ENCODE data around the gene TEX13C.

Gene TEX13C

GRCh38 chrX:125289209-125289608, 30.5 kb upstream of the TEX13C start:
- no peak overlapping the region for H3K9ac ChIP-seq (ENCODE audit: low read depth, low read length)
- H3K79me2 ChIP-seq (ENCODE audit: insufficient read depth, low read length) = no peaks in the 10 kb centered on the region
- H3K4me1 ChIP-seq (ENCODE audit: insufficient read depth, low read length) = no peaks in the 10 kb centered on the region
- no peaks in the 10 kb centered on the region for H3K36me3 ChIP-seq (ENCODE audit: insufficient read depth, low read length)
- H3K4me3 ChIP-seq (ENCODE audit: low read depth in 1 of 2, low read length in 2 of 2) = no peak overlapping the region
- no peak overlapping the region for H2AFZ ChIP-seq (ENCODE audit: low read depth, low read length)
- DNase-seq = no peak
- H3K27me3 ChIP-seq (ENCODE audit: insufficient read depth, low read length, poor library complexity) = no peaks in the 10 kb centered on the region
- H3K27ac ChIP-seq (ENCODE audit: low read length) = no peak overlapping the region
- no peaks in the 10 kb centered on the region for H4K20me1 ChIP-seq (ENCODE audit: insufficient read depth, low read length)
- ATAC-seq (ENCODE audit: insufficient read depth, low read depth) = no peak
- H3K4me2 ChIP-seq (ENCODE audit: insufficient read depth, low read length) = no peak overlapping the region
- no peak for TF ChIP-seq CTCF (IDR thresholded peaks at IDR 0.05; ENCODE audit: borderline replicate concordance, extremely low read depth, low read length, poor library complexity, severe bottlenecking)
- TF ChIP-seq EZH2 (IDR thresholded peaks at IDR 0.05; ENCODE audit: borderline replicate concordance, low read depth, low read length, severe bottlenecking) = no peak
- no peaks in the 10 kb centered on the region for H3K9me3 ChIP-seq (ENCODE audit: insufficient read depth, low read length, severe bottlenecking)

DNA sequence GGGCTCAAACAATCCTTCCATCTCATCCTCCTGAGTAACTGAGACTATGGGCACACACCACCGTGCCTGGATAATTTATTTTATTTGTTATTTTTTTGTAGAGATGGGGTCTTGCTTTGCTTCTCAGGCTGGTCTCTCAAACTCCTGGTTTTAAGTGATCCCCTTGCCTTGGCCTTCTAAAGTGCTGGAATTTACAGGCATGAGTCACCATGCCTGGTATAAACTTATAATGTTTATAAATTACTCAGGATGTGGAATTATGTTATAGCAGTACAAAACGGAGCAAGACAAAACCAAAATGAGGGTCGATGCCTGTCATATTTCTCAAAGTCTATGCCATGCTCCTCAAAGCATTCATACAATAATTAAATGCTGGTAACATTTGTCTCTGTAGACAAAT, 29.8 kb upstream of the TEX13C start:
- H3K4me1 ChIP-seq (ENCODE audit: insufficient read depth, low read length) = no peaks in the 10 kb centered on the region
- H3K79me2 ChIP-seq (ENCODE audit: insufficient read depth, low read length) = no peaks in the 10 kb centered on the region
- H3K36me3 ChIP-seq (ENCODE audit: insufficient read depth, low read length) = no peaks in the 10 kb centered on the region
- DNase-seq (no peak), ATAC-seq (ENCODE audit: insufficient read depth, low read depth) (no peak)
- H2AFZ ChIP-seq (ENCODE audit: low read depth, low read length) = no peak overlapping the region
- no peak overlapping the region for H3K4me2 ChIP-seq (ENCODE audit: insufficient read depth, low read length)
- no peaks in the 10 kb centered on the region for H3K9me3 ChIP-seq (ENCODE audit: insufficient read depth, low read length, severe bottlenecking)
- H3K27me3 ChIP-seq (ENCODE audit: insufficient read depth, low read length, poor library complexity) = no peaks in the 10 kb centered on the region
- H3K4me3 ChIP-seq (ENCODE audit: low read depth in 1 of 2, low read length in 2 of 2) = no peak overlapping the region
- H4K20me1 ChIP-seq (ENCODE audit: insufficient read depth, low read length) = no peaks in the 10 kb centered on the region
- TF ChIP-seq CTCF (IDR thresholded peaks at IDR 0.05; ENCODE audit: borderline replicate concordance, extremely low read depth, low read length, poor library complexity, severe bottlenecking) (no peak), EZH2 (IDR thresholded peaks at IDR 0.05; ENCODE audit: borderline replicate concordance, low read depth, low read length, severe bottlenecking) (no peak)
- H3K9ac ChIP-seq (ENCODE audit: low read depth, low read length) = no peak overlapping the region
- H3K27ac ChIP-seq (ENCODE audit: low read length) = no peak overlapping the region

- ATAC-seq (ENCODE audit: insufficient read depth, low read depth) (no peak), DNase-seq (no peak)
- Histone ChIP-seq H3K4me1 (ENCODE audit: insufficient read depth, low read length) (no peaks in the 10 kb centered on the region), H4K20me1 (ENCODE audit: insufficient read depth, low read length) (no peaks in the 10 kb centered on the region), H3K36me3 (ENCODE audit: insufficient read depth, low read length) (no peaks in the 10 kb centered on the region), H3K9ac (ENCODE audit: low read depth, low read length) (no peak overlapping the region), H3K4me2 (ENCODE audit: insufficient read depth, low read length) (no peak overlapping the region), H3K79me2 (ENCODE audit: insufficient read depth, low read length) (no peaks in the 10 kb centered on the region), H3K27me3 (ENCODE audit: insufficient read depth, low read length, poor library complexity) (no peaks in the 10 kb centered on the region), H3K4me3 (ENCODE audit: low read depth in 1 of 2, low read length in 2 of 2) (no peak overlapping the region), H2AFZ (ENCODE audit: low read depth, low read length) (no peak overlapping the region), H3K27ac (ENCODE audit: low read length) (no peak overlapping the region), H3K9me3 (ENCODE audit: insufficient read depth, low read length, severe bottlenecking) (no peaks in the 10 kb centered on the region)
- no peak for TF ChIP-seq EZH2 (IDR thresholded peaks at IDR 0.05; ENCODE audit: borderline replicate concordance, low read depth, low read length, severe bottlenecking)
- no peak for TF ChIP-seq CTCF (IDR thresholded peaks at IDR 0.05; ENCODE audit: borderline replicate concordance, extremely low read depth, low read length, poor library complexity, severe bottlenecking)
Measured at GRCh38 chrX:125291124-125291523, 28.5 kb upstream of the TEX13C start.

Measured in DND-41 (cell line).